ENCODE data around the gene PFKFB4.

DNA sequence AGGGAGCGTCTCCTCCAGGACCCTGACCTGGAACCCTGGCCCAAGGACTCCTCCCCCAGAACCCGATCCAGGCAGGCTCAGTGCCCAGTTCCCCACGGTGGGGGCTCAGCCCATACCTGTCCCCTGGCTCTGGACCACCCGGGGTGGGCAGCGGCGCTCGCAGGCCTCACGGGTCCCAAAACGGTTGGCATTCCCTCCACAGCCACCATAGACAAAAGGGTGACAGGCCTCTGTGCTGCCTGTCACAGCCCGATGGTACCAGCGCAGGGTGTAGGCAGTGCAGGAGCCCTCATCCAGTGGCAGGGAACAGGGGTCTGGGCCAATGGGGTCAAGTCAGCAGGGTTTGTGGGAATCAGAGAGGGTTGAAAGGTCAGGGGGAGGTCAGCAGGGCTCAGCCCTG, 8.1 kb upstream of the PFKFB4 start:
- TF ChIP-seq, protein P1, sequence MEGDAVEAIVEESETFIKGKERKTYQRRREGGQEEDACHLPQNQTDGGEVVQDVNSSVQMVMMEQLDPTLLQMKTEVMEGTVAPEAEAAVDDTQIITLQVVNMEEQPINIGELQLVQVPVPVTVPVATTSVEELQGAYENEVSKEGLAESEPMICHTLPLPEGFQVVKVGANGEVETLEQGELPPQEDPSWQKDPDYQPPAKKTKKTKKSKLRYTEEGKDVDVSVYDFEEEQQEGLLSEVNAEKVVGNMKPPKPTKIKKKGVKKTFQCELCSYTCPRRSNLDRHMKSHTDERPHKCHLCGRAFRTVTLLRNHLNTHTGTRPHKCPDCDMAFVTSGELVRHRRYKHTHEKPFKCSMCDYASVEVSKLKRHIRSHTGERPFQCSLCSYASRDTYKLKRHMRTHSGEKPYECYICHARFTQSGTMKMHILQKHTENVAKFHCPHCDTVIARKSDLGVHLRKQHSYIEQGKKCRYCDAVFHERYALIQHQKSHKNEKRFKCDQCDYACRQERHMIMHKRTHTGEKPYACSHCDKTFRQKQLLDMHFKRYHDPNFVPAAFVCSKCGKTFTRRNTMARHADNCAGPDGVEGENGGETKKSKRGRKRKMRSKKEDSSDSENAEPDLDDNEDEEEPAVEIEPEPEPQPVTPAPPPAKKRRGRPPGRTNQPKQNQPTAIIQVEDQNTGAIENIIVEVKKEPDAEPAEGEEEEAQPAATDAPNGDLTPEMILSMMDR (IDR thresholded peaks at IDR 0.05; ENCODE audit: insufficient read depth, low read length): no peak
- TF ChIP-seq POLR2AphosphoS5 (IDR thresholded peaks at IDR 0.05; ENCODE audit: low read depth) (no peak), SPI1 (IDR thresholded peaks at IDR 0.05; ENCODE audit: borderline replicate concordance, low read depth) (no peak)
